SIG-M5 treated with dmso at 0.1 percent for 504 hours (cell line): ENCODE measurements around the gene SLC26A3.

Experiments
- DNase-seq: peaks from one replicate; lab custom pipeline; 2025; ENCODE audit not compliant: unreplicated experiment; lab: John Stamatoyannopoulos, UW

SLC26A3 gene

GRCh38 chr7:107751113-107751512 is 51.9 kb downstream of the SLC26A3 start:
- no peak for DNase-seq

- no peak for DNase-seq
These were observed 57.0 kb downstream of the SLC26A3 start for GRCh38 chr7:107746006-107746405.

- peak; percentile 63 for DNase-seq
These were observed 58.7 kb downstream of the SLC26A3 start for GRCh38 chr7:107744345-107744750.

GRCh38 chr7:107743567-107744344 is 59.3 kb downstream of the SLC26A3 start, which contains the start of gene CBLL1:
Gene CBLL1, plus strand, starts transcription at chr7:107744142. Its CDS starts 22 bp downstream, at chr7:107744164.
- DNase-seq: peak; percentile 94

GRCh38 chr7:107742678-107743566 is 60.1 kb downstream of the SLC26A3 start:
- DNase-seq: peak; percentile 94

- no peak for DNase-seq
These were observed 74.7 kb downstream of the SLC26A3 start for GRCh38 chr7:107728276-107728675.

- DNase-seq: no peak
These were observed 76.5 kb downstream of the SLC26A3 start for GRCh38 chr7:107726356-107727130.

- peak; percentile 63 for DNase-seq
These were observed 77.8 kb downstream of the SLC26A3 start for GRCh38 chr7:107725138-107725740.

GRCh38 chr7:107723255-107723654 is 79.8 kb downstream of the SLC26A3 start:
- DNase-seq: no peak

- no peak for DNase-seq
These were observed 81.7 kb downstream of the SLC26A3 start for GRCh38 chr7:107721286-107721685.

- no peak for DNase-seq
These were observed 84.4 kb downstream of the SLC26A3 start for GRCh38 chr7:107718456-107719193.

- DNase-seq: no peak
These were observed 87.5 kb downstream of the SLC26A3 start for GRCh38 chr7:107715531-107715930.
